Measurements from ENCODE around the gene GSX2.
"Not testable (repeated sequence)": the region's sequence is repeated elsewhere in the genome, so short reads cannot be mapped to it uniquely, and the experiment has no call there.

The GSX2 gene

DNA sequence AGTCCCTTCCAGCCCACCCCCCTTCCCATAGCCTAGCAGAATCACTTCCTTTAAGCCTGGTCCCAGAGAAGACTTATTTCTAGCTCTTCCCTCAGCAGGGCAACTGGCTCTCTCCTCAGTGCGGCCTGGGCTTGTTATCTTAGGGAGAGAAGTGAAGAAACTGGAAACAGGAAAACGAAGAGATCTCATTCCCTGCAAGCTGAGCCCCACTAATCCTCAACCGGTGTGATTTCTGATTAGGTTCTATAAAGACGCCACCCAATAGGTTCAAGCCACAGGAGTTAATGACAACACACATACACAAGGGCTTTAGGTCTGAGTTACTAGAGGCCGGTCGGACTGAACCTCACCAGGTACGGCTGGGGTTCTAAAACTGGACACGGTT, 3.2 kb downstream of the GSX2 start:
- DNase-seq (ENCODE audit: low read depth) = no peak

DNA sequence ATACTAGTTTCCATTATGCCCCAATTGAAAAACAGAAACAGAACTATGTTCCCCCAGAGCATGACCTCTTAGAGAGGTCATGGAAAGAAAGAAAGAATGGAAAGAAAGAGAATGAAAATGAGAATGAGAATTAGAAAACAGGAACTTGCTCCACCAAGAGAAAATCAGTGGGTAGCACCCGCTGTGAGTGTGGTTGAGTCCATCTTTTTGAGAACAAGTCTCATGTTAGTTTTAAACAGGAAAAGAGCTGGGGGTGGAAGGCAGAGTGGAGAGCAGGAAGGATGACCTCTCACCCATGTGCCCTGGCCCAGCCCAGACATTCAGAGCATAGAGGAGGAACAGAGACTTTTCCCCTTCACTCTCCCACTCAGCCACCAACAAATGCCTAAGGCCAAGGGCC, 4.9 kb downstream of the GSX2 start:
- no peak for DNase-seq (ENCODE audit: low read depth)

DNA sequence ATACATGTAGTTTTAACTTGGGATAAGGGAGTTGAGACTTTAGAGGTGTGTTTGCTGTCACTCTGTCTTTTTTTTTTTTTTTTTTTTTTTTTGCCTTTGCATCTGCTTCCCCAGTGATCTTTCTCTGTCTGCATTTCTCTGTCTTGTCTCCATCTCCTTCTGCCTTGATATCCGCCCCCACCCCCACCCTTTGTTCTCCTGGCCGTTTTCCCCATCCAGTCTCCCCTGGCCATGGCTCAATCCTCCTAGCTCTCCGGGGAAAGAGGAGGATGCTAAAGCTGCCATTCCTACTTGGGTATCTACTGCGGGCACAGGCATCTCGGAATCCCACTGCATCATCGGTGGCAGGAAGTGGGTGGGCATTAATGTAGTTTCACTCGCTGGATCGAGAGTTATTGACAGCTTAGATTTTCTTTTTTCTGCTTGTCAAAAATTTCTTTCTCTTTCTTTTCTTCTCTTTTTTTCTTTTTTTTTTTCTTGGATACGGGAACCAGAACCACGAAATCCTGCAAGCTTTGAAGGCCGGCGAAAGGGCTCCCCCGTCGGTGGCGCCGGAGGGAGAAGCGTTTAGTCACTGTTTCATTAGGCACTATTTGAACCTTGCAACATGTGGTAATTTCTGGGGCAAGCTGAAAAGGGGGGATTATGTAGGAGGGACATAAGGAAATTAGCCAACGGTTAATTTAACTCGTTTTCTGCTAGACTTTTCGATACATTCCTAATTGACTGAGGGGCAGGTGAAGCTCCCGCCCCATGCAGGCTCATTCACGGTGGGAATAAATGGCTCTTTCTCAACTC, 8.2 kb downstream of the GSX2 start:
- no peak for DNase-seq (ENCODE audit: low read depth)

DNA sequence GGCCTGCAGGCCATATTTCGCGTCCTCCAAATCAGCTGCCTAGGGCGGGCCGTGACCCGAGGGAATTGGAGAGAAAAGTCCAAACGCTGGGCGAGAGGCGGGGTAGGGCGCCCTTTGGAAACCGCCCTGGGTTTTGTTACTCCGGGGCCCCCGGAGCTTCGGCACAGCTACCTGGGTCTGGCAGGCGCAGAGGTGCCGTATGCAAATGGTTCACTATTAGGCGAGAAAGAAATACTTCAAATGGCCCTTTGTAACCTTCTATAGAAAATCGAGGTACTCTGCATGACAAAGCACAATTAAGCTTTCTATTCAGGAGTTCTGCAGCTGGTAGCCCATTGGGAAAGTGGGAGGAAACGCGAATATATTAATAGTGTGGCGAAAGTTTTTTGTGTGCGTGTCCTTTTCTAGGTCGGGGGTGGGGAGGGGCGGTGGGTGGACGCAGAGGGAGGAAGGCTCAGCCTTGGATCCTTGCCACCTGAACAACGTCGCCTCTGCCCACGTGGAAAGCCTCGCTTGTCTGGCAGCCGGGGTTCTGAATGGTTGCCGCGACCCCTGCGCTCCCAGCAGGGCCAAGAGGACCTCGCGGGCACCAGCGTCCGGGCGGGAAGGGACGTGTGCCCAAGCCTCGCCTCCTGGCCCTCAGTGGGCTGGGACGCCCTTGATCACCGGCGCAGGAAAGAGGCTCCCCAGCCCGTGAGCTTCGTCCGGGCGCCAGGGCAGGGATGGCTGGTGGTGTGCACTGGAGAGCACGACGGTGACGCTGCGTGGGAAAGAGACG, 9.5 kb downstream of the GSX2 start:
- no peak for DNase-seq (ENCODE audit: low read depth)

DNA sequence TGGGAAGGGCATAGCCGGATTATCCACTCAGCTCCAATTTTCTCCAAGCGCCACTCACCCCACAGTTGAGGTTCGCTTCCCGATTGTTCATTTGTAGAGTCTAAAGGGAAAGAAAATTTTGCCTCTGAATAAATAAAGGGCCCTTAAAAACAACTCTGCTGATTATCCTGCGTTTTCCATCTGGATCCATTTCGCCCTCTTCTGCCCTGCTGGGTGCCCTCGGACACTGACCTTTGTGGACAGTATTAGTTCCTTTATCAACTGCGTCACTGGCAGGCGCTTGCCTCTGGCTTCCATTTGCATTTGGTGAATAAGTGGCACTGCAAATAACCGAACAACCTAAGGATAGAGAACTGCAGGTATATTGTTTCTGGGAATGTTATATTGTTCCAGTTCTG, 10.1 kb downstream of the GSX2 start:
- no peak for DNase-seq (ENCODE audit: low read depth)

DNA sequence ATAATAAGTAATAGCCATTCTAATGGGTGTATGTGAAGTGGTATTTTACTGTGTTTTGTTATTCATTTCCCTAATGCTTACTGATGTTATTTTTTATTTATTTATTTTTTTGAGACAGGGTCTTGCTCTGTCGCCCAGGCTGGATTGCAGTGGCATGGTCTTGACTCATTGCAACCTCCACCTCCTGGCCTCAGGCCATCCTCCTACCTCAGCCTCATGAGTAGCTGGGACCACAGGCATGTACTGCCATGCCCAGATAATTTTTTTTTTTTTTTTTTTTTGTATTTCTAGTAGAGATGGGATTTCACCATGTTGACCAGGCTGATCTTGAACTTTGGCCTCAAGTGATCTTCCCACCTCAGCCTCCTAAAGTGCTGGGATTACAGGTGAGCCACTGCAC, 13.2 kb downstream of the GSX2 start:
- not testable (repeated sequence) for DNase-seq (ENCODE audit: low read depth)

DNA sequence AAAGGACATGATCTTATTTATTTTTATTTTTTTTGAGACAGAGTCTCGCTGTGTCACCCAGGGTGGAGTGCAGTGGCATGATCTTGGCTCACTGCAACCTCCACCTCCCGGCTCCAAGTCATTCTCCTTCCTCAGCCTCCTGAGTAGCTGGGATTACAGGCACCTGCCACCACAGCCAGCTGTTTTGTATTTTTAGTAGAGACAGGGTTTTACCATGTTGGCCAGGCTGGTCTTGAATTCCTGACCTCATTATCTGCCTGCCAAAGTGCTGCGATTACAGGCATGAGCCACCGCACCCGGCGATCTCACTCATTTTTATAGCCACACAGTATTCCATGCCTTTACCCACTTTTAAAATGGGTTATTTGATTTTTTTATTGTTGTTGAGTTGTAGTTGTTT, 16.3 kb downstream of the GSX2 start:
- DNase-seq (ENCODE audit: low read depth) = not testable (repeated sequence)

DNA sequence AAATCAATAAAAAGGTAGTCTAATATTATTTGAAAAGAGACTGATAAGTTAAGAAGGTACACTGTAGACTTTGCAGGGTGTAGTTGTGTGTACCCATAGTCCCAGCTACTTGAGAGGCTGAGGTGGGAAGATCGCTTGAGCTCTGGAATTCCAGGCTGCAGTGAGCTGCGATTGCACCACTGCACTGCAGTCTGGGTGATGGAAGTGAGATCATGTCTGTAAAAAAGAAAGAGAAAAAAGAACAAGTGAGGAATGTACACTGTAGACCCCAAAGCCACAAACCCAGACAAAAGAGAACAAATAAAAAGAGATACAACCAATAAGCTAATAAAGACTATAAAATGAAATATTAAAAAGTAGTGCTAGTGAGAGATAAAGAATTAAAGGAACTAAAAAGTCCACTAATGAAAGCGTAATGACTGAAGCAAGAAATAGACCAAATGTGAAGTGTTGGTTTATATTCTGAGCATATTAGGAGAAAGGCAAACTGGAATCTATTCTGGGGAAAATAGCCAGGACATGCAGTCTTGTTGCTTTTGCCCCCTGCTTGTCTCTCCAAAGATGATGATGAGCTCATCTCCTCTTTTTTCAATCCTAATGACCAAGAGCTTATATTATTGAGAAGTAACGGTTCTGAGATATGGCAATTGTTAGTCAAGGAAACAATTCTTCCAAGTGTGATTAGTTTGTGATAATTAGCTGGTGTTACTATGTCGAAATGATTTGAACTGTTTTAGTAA, 19.1 kb downstream of the GSX2 start:
- no peak for DNase-seq (ENCODE audit: low read depth)

DNA sequence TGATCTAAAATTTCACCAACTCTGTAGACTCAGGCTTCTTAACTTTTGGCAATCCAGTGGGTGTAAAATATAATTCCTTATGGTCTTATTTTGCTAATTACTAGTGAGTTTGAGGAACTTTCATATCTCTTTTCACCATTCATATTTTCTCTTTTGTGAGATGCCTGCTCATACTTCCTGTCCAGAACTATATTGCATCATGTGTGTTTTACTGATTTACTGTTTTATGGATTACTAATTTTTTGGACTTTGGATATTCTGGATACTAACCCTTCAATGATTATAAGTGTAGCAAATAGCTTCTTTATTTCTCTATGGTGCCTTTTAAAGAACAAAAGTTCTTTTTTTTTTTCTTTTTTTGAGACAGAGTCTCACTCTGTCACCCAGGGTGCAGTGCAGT, 20.6 kb downstream of the GSX2 start:
- no peak for DNase-seq (ENCODE audit: low read depth)

DNA sequence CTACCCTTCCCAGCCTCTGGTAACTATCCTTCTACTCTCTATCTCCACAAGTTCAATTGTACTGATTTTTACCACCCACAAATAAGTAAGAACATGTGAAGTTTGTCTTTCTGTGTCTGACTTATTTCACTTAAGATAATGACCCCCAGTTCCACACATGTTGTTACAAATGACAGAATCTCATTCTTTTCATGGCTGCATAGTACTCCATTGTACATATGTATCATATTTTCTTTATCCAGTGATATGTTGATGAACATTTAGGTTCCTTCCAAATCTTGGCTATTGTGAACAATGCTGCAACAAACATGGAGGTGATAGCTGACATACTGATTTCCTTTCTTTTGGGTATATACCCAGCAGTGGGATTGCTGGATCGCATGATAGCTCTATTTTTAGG, 27.7 kb downstream of the GSX2 start:
- DNase-seq (ENCODE audit: low read depth) = no peak

DNA sequence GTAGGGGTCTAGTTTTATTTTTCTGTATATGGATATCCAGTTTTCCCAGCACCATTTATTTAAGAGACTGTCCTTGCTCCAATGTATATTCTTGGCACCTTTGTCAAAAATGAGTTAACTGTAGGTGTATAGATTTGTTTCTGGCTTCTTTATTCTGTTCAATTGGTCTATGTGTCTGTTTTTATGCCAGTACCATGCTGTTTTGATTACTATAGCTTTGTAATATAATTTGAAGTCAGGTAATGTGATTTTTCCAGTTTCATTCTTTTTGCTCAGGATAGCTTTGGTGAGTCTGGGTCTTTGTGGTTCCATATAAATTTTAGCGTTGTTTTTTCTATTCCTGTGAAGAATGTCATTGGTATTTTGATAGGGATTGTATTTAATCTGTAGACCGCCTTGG, 28.7 kb downstream of the GSX2 start:
- DNase-seq (ENCODE audit: low read depth) = not testable (repeated sequence)

DNA sequence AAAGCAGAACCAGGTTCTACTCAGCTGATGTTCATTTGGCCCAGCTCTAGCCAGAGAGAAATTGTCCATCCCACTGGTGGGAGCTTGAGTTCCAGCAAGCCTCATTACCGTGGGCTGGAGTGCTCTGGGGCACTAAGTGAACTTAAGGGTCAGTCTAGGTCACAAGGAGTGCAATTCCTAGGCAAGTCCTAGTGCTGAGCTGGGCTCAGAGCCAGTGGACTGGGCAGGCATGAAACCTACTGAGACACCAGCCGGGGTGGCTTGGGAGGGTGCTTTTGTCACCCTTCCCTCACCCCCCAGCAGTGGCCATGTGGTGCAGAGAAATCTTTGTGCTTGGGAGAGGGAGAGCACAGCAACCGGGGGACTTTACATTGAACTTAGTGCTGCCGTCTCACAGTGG, 39.4 kb downstream of the GSX2 start:
- DNase-seq (ENCODE audit: low read depth) = no peak

DNA sequence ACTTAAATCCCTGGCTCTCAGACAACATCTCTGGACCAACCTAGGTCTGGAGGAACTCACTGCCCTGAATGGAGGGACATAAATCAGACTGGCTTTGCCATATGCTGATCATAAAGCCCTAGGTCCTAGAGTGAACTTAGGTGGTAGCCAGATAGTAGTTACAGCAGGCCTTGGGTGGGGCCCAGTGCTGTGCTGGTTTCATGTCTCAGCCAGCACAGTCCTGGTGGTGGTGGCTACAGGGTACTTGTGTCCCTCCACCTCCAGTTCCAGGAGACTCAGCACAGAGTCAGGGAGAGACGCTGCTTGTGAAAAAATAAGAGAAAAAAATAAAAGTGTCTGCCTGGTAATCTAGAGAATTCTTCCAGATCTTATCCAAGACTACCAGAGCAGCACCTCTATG, 40.3 kb downstream of the GSX2 start:
- no peak for DNase-seq (ENCODE audit: low read depth)

DNA sequence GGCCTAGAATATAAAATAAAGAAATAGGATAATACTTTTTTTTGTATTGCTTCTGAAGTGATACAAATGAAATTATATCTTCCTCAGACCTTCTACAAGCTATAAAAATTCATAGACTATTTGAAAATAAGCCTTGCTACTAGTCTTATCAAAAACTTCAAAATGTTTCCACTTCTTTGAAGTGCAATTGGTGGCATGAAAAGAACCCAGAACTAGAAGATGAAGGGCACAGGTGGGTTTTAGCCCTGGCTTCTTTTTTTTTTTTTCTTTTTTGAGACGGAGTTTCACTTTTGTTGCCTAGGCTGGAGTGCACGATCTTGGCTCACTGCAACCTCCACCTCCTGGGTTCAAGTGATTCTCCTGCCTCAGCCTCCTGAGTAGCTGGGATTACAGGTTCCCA, 44.2 kb downstream of the GSX2 start:
- no peak for DNase-seq (ENCODE audit: low read depth)

DNA sequence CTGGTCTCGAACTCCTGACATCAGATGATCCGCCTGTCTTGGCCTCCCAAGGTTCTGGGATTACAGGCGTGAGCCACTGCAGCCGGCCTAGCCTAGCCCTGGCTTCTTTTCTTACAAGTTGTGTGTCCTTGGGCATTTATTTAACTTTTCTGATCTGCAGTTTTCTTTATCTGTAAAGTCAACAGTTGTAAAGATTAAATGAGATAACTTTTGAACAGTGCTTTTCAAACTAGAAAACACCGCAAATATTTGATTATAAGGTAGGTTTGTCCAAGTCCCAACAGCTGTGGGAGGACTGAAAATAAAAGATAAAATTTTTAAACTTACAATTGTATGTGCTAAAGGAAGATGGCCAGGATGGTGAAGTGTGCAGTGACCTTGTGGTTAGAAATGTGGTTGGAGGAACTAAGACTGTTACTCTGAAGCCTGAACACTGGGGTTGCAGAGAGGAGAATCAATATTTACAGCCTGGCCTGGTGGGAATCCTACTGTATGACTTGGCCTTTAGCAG, 44.8 kb downstream of the GSX2 start:
- DNase-seq (ENCODE audit: low read depth) = no peak

DNA sequence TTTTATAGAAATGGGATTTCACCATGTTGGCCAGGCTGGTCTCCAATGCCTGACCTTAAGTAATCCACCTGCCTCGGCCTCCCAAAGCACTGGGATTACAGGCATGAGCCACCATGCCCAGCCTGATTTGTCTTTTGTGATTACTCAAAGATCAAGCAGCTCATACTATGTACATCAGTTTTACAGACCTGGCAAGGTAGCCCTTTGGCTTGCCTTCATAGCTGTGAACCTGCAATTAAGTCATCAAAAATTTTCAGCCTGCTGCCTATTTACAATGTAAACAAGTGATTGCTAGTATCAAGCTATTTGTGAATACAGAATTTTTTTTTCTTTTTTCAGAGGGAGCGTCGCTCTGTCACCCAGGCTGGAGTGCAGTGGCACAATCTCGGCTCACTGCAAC, 46.2 kb downstream of the GSX2 start:
- DNase-seq (ENCODE audit: low read depth) = no peak

DNA sequence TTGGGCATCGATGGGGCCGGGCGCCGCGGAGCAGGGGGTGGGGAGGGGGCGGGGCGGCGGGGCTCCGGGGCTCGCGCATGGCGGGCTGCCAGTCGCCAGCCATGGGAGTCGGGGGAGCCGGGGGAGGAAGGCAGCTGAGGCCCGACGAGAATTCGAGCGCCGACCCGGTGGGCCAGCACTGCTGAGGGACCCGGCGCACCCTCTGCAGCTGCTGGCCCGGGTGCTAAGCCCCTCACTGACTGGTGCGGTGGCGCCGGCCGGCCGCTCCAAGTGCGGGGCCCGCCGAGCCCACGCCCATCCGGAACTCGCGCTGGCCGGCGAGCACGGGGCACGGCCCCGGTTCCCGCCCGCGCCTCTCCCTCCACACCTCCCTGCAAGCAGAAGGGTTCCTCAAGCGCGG, 49.4 kb downstream of the GSX2 start:
- no peak for DNase-seq (ENCODE audit: low read depth)
